ENCODE data around the gene SDK2.

Gene SDK2

GRCh38 chr17:73444021-73444420, 200.2 kb downstream of the SDK2 start:
- TF ChIP-seq, protein P1, sequence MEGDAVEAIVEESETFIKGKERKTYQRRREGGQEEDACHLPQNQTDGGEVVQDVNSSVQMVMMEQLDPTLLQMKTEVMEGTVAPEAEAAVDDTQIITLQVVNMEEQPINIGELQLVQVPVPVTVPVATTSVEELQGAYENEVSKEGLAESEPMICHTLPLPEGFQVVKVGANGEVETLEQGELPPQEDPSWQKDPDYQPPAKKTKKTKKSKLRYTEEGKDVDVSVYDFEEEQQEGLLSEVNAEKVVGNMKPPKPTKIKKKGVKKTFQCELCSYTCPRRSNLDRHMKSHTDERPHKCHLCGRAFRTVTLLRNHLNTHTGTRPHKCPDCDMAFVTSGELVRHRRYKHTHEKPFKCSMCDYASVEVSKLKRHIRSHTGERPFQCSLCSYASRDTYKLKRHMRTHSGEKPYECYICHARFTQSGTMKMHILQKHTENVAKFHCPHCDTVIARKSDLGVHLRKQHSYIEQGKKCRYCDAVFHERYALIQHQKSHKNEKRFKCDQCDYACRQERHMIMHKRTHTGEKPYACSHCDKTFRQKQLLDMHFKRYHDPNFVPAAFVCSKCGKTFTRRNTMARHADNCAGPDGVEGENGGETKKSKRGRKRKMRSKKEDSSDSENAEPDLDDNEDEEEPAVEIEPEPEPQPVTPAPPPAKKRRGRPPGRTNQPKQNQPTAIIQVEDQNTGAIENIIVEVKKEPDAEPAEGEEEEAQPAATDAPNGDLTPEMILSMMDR (IDR thresholded peaks at IDR 0.05; ENCODE audit: extremely low read depth, insufficient read depth, missing control alignments): no peak
- no peak for DNase-seq (ENCODE audit: low spot score)
- in situ Hi-C loops (cut with MboI; ENCODE audit: low pct_unique_long_range_greater_than_20kb, low sequenced_read_pairs, unreplicated experiment): loop anchor here (25.0 kb wide), 1 partner anchor 518 kb away; no protein-coding TSS in a partner anchor

- TF ChIP-seq, protein P1 (IDR thresholded peaks at IDR 0.05; ENCODE audit: extremely low read depth, insufficient read depth, missing control alignments): no peak
Observed at GRCh38 chr17:73439597-73439996, 204.6 kb downstream of the SDK2 start.

DNA sequence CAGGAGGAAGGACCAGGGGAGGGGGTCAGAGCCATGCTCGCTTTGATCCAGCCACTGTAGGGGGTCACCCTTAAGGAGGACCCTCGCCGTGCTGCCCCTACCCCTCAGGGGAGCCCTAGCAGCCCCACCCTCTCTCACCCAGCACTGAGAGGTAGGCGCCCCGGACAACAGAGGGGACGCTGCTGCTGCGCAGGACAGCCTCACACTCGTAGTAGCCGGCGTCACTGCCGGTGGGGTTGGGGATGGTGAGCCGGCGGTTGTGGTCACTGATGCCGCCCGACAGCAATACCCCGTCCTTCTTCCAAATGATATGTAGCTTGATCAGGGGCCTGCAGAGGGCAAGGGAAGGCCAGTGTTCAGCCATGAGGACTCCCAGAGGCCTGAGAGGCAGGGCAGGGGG, 206.4 kb downstream of the SDK2 start:
- TF ChIP-seq, protein P1 (IDR thresholded peaks at IDR 0.05; ENCODE audit: extremely low read depth, insufficient read depth, missing control alignments): no peak
- in situ Hi-C loops (cut with MboI; ENCODE audit: low pct_unique_long_range_greater_than_20kb, low sequenced_read_pairs, unreplicated experiment): loop anchor here (25.0 kb wide), 1 partner anchor 524 kb away; no protein-coding TSS in a partner anchor
- DNase-seq (ENCODE audit: low spot score): no peak

More at GRCh38 chr17:73439597-73439996, 204.6 kb downstream of the SDK2 start:
- in situ Hi-C loops (cut with MboI; ENCODE audit: low pct_unique_long_range_greater_than_20kb, low sequenced_read_pairs, unreplicated experiment): loop anchor here (25.0 kb wide), 1 partner anchor 523 kb away; no protein-coding TSS in a partner anchor
- no peak for DNase-seq (ENCODE audit: low spot score)

DNA sequence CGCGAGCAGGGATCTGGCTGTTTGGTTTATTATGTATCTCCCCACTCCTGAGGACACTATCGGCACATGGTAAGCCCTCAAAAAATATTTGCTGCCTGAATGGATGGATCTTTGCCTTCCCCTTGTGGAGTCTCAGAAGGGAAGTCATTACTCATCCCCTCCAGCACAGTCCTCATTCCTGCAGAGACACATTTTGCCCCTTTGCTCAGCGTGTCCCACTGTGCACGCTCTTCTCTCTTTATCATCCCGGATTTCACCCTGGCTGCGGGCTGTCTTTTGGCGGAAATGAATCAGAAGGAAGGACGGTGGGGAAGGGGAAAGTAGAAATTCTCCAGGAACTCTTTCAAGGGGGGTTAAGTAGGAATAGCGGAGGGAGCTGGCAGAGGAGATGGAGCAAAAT, 207.3 kb downstream of the SDK2 start:
- in situ Hi-C loops (cut with MboI; ENCODE audit: low pct_unique_long_range_greater_than_20kb, low sequenced_read_pairs, unreplicated experiment): loop anchor here (25.0 kb wide), 1 partner anchor 525 kb away; no protein-coding TSS in a partner anchor
- no peak for DNase-seq (ENCODE audit: low spot score)
- TF ChIP-seq, protein P1 (IDR thresholded peaks at IDR 0.05; ENCODE audit: extremely low read depth, insufficient read depth, missing control alignments): no peak

- DNase-seq (ENCODE audit: low spot score): no peak
- in situ Hi-C loops (cut with MboI; ENCODE audit: low pct_unique_long_range_greater_than_20kb, low sequenced_read_pairs, unreplicated experiment): loop anchor here (25.0 kb wide), 1 partner anchor 527 kb away; no protein-coding TSS in a partner anchor
- TF ChIP-seq, protein P1 (IDR thresholded peaks at IDR 0.05; ENCODE audit: extremely low read depth, insufficient read depth, missing control alignments): no peak
Observed at GRCh38 chr17:73435412-73435811, 208.8 kb downstream of the SDK2 start.

DNA sequence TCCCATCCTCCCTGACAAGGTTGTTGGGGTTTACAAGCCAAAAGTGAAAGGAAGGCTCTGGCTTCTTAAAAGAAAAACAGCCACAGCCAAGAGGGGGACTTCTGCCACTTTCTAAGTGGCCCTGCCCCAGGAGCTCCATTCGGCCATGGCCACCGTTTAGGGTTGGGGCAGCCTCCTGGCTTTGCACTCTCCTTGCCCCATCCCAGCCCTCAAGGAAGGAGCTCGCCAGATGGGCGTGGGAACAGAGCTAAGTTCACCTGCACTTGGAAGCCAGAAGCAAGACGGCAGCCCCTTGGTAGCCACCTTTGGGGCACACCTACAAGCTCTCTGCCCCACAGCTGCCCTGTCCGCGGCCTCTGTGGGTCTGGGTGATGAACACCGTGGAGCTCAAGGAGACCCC, 210.1 kb downstream of the SDK2 start:
- TF ChIP-seq, protein P1 (IDR thresholded peaks at IDR 0.05; ENCODE audit: extremely low read depth, insufficient read depth, missing control alignments): no peak
- in situ Hi-C loops (cut with MboI; ENCODE audit: low pct_unique_long_range_greater_than_20kb, low sequenced_read_pairs, unreplicated experiment): loop anchor here (25.0 kb wide), 1 partner anchor 528 kb away; no protein-coding TSS in a partner anchor
- DNase-seq (ENCODE audit: low spot score): no peak

Data from GM13977 (cell line).